Measurements from ENCODE around the gene SLMAP.
"Not testable (repeated sequence)": the region's sequence is repeated elsewhere in the genome, so short reads cannot be mapped to it uniquely, and the experiment has no call there.

The SLMAP gene

DNA sequence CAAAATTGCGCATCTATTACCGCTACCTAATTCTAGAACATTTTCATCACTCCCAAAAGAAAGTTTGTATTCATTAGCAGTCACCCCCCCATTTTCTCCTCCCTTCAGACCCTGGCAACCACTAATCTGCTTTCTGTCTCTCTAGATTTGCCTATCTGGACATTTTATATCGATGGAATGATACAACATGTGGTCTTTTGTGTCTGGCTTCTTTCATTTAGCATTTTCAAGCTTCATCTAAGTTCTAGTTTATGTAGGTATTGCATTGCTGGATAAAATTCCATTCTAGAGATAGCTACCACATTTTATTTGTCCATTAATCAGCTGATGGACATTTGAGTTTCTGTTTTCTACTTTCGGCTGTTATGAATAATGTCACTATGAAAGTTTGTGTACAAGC lies 38.4 kb downstream of the SLMAP start:
- DNase-seq = no peak

GRCh38 chr3:57794951-57795350 lies 38.8 kb downstream of the SLMAP start:
- DNase-seq = no peak

DNA sequence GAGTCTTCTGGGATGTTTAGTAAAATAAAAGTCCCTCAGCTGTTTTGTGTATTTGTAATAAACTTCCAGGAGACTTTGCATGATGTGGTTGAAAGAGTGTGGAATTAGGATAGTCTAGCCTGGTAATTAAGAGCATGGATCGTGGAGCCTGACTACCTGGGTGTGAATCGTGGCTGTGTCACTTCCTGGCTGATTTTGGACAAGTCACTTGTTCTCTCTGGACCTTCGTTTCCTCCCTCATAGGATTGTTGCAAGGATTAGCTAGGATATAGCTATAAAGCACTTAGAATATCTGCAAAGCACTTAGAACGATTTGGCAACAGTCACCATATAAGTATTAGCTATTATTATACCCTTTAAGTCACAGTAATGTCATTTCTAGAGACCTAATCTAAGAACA lies 40.2 kb downstream of the SLMAP start:
- no peak for DNase-seq

- DNase-seq = no peak
Observed at GRCh38 chr3:57797701-57798487, 41.8 kb downstream of the SLMAP start.

- DNase-seq = peak in 1 of 2 donors; percentile 26
Observed at GRCh38 chr3:57803647-57804081, 47.6 kb downstream of the SLMAP start.

DNA sequence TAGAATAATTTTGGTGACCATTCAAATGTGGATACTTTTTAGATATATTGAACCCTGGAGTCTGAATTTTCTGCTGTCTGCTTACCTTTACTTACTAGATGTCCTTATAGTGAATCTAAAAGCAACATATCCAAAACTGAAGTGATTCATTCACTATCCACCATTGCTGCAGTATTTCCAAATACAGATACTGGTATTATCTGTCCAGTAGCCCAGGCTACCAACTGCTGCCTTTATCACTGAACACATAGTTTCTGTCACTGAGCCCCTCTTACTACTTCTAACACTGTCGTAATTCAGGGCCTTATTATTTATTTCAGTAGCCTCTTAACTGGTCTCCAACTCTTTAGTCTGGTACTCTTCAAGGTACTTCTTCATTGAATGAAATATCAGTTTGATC lies 49.2 kb downstream of the SLMAP start:
- no peak for DNase-seq

DNA sequence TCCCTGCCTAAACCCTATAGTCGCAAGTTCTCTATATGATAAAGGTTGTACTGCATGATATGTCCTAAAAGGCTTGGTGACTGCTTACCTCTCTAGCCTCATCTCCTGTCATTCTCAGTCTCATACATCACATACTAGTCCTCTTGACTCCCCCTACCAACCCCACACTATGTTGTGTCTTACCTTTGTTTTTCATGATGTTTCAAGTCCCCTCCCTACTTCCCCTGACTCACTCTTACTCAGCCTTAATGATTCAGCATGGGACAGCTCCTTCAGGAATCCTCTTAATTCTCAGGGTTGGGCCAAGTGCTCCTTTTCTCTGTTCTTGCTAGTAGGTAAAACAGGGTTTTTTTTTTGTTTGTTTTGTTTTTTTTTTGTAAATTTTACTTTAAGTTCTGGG lies 49.6 kb downstream of the SLMAP start:
- no peak for DNase-seq

- DNase-seq = not testable (repeated sequence)
Observed at GRCh38 chr3:57806195-57806594, 50.1 kb downstream of the SLMAP start.

- no peak for DNase-seq
Observed at GRCh38 chr3:57808961-57809608, 53.0 kb downstream of the SLMAP start.

DNA sequence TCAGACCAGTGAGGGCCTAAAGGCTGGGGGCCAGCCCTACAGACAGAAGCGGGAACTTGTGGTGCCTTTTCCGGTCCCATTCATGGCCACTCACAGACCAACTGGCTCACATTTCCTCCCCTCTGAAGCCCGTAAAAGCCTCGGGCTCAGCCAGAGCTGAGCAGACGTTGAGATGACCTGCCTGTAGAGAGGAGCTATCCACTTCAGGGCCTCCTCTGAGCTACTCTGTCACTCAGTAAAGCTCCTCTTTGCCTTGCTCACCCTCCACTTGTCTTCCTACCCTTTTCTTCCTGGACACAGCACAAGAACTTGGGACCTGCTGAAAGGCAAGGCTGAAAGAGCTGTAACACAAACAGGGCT lies 53.5 kb downstream of the SLMAP start:
- DNase-seq = no peak

DNA sequence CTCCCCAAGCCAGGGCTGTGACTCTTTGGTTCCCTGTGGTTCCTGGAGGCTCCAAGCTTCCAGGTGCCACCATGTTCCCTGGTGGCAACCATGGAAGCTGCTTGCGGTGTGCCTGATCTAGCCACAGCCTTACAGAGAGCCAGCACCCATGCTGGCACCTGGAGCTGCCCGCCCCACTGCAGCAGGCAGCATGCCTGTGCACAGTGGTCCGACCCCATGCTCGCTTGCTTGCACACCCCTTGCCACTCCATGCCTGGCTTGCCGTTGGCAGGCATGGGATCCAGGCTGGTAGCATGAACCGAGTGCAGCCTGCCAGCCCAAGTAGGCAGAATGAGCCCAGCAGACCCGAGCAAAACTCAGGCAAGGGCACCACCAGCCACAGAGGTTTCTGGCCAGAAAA lies 53.9 kb downstream of the SLMAP start:
- DNase-seq = no peak

DNA sequence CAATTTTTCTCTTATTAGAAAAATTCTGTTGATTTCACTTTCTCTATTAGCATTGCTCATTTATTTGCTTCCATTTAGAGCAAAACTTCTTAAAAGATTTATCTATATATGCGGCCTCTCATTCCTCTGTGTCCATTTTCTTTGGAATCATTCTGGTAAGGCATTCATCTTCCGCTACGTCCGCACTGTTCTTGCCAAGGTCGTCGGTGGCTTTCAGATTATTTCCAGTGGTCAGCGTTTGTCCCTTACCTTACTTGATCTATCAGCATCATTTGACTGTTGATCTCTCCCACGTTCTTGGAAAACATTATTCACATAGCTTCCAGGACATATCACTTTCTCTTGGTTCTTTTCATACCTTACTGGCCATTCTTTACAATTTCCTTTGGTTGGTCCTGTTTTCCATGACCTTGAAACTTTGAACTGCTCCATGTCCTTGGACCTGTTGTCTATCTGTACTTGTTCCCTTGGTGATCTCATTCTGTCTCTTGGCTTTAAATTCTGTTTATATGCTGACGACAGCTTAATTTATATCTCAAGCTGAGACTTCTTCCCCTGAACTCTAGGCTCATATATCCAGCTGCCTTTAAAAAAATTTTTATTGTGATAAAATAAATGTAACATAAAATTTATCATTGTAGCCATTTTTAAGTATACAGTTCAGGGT lies 54.5 kb downstream of the SLMAP start:
- no peak for DNase-seq

- peak; percentile 43 to 55 for DNase-seq
Observed at GRCh38 chr3:57815036-57815435, 58.9 kb downstream of the SLMAP start.

DNA sequence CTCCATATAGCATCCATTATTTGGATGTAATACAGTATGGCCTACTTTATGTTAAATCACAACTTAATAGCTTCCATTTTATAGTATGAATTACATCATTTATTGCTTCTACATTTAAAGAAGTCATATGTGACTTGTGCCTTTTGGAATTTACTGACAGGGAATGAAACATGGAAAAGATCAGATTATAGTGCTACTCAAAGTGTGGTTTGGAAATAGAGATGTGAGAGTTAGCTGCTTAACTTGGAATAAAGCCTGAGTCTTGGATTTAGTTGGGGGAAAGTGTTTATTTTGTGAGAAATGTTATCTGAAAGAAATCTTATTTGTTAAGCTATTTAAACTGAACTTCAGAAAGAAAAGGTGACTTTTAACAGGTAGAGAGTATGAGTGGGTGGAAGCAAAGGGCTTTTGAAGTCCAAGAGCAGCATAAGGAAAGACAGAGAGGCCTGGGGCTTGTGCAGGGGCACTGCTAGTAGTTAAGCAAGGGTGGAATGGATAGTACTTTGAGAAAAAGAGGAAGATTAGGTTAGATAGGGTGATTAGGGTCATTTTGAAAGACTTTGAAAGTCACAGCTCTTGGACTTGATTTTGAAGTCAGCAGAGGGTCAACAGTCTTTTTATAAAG lies 60.5 kb downstream of the SLMAP start:
- DNase-seq = no peak

DNA sequence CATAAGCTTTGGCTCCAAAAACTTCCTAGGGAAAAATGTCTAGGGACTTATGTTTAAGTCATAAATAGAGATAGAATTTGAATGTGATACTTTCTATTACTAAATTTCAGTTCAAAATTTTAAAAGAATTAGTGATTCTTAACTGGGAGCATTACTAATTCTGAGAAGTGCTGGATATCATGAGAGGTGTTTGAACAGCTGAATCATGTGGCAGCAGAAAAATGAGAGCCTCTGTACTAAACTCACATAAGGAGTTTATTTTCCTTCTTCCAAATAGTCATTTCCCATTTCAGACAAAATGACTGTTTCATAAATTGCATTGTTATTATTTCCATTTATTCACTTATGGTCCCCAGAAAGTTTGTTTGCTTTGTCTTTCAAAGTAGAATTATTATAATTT lies 62.7 kb downstream of the SLMAP start:
- DNase-seq = no peak

DNA sequence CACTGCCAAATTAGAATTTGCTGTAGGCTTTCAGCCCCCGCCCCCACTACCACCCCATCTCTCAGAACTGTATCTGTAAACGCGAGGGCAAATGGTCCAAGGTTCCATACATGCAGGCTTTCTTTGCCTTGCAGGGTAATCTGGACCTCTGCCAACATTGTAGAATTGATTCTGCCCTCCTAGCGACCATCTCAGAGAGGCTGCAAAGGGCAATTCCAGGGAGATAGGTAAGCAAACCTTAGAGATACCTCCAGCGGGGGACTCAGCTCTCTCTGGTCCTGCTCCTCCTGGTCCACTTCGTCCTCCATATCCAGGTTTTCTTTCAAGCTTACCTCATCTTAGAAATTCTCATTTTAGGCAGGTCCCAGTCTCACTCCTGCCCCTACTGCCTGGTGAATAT lies 64.4 kb downstream of the SLMAP start:
- DNase-seq = no peak

DNA sequence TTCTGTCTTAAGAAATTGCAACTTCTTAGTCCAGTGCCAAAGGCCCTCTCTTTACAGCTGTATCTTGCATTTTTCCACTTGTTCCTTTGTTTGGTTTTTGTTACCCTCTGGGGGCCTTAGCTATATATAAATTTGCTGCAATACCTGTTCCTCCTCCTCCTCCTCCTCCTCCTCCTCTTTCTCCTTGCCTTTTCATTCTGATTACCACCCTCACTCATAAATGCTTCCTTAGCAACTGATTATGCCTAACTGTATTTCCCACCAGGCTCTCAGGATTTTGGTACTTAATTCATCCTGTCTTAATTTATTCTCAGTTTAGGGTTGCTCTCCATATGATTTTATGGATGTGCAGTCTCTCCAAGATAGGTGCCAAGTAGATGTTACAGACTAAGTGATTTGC lies 65.7 kb downstream of the SLMAP start:
- DNase-seq = no peak

DNA sequence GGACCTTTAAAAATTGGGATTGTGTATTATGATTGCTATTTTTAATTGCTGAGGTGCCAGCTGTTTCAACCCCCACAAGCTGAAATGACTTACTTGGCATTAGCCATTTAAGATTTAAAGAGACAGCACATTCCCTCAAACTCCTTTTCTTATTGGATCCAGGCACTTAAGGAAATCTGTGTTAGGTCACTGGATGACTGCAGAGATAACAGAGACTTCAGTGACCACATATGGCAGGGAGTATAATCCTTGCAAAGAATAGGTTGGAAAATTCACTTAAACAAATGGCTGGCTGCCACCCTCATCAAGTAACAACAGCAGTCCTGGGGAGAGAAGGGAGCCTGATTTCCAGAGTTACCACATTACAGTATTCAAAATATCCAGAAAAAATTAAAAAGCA lies 66.6 kb downstream of the SLMAP start:
- no peak for DNase-seq

DNA sequence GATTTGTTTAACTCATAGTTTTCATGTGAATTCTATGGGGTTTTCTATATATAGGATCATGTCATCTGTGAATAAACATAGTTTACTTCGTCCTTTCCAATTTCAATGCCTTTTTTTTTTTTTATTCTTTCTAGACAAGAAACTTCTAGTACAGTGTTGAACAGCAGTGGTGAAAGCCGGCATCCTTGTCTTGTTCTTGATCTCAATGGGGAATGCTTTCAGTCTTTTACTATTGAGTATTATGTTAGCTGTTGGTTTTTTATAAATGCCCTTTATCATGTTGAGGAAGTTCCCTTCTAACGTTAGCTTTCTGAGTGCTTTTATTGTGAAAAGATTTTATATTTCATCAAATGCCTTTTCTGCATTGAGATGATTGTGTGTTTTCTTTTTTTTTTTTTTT lies 69.0 kb downstream of the SLMAP start:
- DNase-seq = no peak

DNA sequence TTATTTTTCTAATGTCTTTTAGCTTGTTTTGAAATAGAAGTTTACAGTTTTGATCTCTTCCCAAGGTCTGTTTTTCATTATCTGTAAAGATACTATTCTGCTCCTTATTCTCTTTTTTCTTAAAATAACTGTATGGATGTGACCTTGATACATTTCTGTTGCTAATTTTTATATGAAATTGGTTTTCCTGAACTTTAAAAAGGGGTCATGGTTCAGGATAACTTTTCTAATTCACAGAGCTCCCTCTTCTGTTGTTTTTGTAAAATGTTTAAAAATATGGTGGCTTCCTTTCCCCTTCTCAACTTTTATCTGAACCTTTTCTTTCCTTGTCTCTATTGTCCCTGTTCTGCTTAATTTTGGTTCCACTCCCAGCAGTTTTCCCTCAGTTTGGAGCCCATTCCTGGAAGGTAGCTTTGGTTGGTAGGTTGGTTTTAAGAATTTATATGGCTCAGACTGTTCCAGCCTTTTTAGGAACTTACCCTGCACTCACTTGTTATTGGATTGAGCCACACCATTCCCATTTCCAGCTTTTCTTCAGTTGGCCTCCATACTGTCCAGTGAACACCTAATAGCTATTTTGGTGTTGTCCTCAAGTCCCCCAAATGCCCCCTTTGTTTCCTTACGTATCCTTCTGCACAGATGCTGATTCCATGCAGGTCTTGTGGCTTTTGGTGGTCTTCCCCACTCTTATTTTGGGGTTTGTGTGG lies 70.3 kb downstream of the SLMAP start:
- peak in 1 of 2 donors; percentile 15 for DNase-seq

GRCh38 chr3:57826952-57827723 lies 71.0 kb downstream of the SLMAP start:
- no peak for DNase-seq

GRCh38 chr3:57827757-57828156 lies 71.6 kb downstream of the SLMAP start:
- no peak for DNase-seq
